ENCODE data around the gene MIA2.

- TF ChIP-seq CTCF (IDR thresholded peaks at IDR 0.05; ENCODE audit: poor library complexity) (no peak), EZH2 (IDR thresholded peaks at IDR 0.05; ENCODE audit: borderline replicate concordance) (no peak), EZH2phosphoT487 (IDR thresholded peaks at IDR 0.05; ENCODE audit: low read depth, severe bottlenecking, unreplicated experiment) (no peak)
Observed at GRCh38 chr14:39267608-39268005, 33.9 kb downstream of the MIA2 start.

Data from hepatocyte (in vitro differentiated cells).